ENCODE measurements around the gene CLSTN3.

Gene CLSTN3

DNA sequence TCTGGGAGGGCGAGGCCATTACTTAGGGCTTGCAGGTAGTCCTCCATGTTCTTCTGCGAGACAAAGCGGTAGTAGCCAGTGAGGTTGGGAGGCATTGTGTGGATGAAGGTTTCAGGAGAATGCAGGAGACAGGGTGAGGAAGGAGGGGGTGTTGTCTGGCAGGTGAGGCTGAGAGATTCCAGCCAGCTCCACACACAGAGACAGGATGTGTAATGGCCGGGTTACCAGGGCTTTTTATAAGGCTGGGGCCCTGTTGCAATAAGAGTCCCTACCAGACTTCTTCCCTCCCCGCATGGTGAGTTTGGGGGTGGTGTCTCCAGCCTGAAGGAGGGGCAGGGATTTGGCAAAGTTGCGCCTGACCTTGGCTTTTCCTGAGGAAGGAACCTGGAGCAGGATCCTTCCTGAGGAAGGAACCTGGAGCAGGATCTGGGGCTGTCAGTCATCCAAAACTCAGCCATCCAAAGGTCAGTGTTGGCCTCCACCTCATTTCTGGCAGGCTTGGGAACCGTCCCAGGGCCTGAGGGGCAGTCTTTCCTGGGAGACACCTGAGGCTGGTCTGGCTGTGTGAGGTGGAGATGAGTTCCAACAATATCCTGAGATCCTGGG is 1.4 kb upstream of the CLSTN3 start, which contains the start of gene RBP5:
RBP5 (minus strand) TSS at position 209 of the 606 bp plus-strand sequence; CDS start at position 95, 114 bp downstream.
- no peak for DNase-seq

GRCh38 chr12:7129287-7129871 is 792 bp upstream of the CLSTN3 start:
- no peak for DNase-seq

DNA sequence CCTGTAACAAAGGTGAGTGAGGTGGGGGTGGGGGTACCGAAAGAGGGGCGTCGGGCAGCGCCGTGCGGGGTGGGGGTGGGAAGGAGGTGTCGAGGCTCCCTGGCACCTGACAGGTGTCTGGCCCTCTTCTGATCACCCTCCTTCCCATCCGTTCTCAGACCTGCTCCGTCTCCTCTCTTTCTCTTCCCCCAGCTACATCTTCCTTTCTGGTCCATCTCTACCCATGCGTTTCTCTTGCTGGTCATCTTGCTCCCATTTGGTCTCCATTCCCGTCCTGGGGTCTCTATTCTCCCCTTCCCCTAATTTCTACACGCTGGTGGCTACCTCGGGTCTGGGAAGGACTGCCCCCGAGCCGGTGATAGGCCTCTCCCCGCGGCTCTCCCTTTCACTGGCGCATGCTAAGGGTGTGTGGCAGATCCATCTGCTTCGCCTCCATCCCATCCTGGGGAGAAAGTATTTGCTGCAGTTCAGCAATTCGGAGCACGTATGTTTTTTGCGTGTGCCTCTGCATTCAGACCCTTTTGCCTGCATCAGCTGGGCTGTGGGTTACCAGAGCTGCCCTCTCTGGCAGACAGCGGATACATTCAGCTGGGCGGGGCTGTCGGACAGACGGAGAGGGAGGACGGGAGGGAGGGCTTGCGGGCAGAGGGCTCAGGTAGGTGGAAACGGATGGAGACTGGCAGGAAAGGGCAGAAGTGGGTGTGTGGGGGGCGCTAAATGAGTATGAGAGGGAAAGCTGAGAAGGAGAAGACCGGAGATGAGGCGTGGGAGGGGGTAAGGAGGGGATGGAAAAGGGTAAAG is 730 bp downstream of the CLSTN3 start:
- DNase-seq, result peak; percentile 38

DNA sequence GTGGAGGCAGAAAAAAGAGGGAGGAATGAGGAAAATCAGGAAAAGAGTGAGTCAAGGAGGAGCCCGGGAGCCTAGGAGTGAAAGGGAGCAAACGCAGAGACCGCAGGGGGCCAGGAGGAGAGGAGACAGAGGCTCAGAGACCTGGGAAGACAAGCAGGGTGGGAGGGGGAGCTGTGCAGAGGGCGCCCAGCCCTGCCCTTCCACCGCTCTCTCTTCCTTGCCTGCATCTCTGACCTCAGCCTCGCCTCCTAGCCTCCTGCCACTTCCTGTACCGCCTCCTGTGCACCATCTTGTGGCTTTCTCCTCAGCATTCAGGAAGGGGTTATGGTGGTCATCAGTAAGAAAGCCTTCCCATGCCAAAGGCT is 1.3 kb downstream of the CLSTN3 start:
- DNase-seq, result peak; percentile 31

DNA sequence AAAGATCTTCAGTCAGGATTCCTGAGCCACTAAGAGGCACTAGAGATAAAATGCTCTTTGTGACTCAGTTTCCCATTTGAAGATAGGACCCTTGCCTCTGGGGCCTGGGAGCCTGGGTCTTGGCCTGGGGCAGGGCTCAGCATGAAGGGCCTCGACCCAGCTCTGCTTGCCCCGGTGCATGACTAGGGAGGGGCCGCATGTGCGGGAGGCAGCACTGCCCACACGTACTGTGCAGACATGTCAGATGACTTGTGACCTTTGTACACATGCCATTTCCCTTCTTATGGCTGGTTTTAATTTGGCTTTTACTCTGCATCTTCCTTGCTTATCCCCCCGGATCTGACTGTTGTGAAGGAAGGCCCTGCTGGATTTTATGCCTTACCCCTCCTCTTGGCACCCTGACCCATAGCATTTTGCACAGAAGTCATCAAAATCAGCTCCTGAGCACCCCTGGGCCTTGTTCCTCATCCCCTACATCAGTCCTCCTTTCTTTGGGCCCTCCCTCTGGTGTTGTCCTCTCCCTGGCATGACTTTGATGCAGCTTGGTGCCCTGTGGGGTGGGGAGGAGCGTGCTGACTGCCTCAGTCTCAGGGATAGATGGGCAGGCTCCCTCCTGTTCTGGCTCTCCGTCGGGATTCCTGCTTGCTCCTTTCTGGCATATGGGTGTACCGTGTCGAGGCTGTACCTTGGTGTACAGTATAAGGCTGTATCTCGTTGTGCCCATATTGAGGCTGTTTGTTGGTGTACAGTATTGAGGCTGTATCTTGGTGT is 4.4 kb downstream of the CLSTN3 start:
- no peak for DNase-seq

DNA sequence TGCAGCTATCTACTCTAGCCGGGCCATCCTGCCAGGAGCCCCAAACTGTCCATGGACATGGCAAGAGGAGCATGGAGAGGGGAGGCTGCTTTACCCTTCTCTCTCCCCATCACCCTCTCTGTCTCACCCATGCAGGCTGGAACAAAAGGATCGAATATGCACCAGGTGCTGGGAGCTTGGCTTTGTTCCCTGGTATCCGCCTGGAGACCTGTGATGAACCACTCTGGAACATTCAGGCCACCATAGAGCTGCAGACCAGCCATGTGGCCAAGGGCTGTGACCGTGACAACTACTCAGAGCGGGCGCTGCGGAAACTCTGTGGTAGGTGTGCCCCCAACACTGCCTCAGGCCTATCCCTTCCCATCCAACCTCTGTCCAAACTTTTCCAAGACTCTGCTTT is 5.9 kb downstream of the CLSTN3 start:
- DNase-seq, result no peak

DNA sequence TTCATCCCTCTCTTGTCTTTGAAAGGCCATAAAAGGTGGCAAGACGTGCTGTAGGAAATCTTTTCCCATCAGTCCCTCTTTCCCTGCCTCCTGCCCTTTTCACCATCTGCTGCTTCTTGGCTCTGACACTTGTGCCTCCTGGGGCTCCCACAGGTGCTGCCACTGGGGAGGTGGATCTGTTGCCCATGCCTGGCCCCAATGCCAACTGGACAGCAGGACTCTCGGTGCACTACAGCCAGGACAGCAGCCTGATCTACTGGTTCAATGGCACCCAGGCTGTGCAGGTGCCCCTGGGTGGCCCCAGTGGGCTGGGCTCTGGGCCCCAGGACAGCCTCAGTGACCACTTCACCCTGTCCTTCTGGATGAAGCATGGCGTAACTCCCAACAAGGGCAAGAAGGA is 6.5 kb downstream of the CLSTN3 start:
- DNase-seq, result no peak

DNA sequence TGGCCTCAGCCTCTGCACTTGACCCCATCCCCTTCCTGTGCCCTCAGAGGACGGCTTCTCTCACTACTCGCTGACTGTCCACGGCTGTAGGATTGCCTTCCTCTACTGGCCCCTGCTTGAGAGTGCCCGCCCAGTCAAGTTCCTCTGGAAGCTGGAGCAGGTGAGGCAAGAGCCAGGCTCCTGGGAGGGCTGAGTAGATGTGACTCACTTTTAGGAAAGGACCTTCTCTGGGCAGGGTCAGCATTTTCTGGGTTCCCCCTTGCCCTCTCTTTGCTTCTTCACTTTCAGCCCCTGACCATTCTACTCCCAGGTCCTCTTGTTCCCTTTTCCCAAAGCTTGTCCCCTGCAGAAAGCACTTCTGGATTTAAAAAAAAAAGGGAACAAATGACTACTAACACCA is 7.7 kb downstream of the CLSTN3 start:
- DNase-seq, result no peak

GRCh38 chr12:7139200-7139599 is 9.0 kb downstream of the CLSTN3 start:
- no peak for DNase-seq

- DNase-seq, result no peak
Measured at GRCh38 chr12:7141351-7142005, 11.3 kb downstream of the CLSTN3 start.

GRCh38 chr12:7142056-7142644 is 12.0 kb downstream of the CLSTN3 start:
- DNase-seq, result peak; percentile 70

DNA sequence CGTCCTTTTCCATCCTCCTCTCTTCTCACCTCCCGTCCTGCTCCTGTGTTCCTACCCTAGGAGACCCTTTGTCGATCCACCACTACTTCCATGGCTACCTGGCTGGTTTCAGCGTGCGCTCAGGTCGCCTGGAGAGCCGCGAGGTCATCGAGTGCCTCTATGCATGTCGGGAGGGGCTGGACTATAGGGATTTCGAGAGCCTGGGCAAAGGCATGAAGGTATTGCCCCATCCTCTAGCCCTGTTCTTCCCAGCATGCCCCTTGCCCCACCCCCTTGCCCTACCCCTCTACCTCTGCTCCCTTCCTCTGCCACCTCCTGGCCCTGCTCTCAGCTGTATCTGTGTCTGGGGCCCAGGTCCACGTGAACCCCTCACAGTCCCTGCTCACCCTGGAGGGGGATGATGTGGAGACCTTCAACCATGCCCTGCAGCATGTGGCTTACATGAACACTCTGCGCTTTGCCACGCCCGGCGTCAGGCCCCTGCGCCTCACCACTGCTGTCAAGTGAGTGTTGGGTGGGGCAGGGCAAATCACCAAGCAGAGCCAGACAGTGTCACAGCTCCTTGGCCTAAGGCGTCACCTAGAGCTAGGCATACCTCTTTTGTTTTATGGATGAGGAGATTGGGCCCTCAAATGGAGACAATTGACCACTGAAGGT is 12.8 kb downstream of the CLSTN3 start:
- no peak for DNase-seq

GRCh38 chr12:7143564-7143963 is 13.4 kb downstream of the CLSTN3 start:
- no peak for DNase-seq

DNA sequence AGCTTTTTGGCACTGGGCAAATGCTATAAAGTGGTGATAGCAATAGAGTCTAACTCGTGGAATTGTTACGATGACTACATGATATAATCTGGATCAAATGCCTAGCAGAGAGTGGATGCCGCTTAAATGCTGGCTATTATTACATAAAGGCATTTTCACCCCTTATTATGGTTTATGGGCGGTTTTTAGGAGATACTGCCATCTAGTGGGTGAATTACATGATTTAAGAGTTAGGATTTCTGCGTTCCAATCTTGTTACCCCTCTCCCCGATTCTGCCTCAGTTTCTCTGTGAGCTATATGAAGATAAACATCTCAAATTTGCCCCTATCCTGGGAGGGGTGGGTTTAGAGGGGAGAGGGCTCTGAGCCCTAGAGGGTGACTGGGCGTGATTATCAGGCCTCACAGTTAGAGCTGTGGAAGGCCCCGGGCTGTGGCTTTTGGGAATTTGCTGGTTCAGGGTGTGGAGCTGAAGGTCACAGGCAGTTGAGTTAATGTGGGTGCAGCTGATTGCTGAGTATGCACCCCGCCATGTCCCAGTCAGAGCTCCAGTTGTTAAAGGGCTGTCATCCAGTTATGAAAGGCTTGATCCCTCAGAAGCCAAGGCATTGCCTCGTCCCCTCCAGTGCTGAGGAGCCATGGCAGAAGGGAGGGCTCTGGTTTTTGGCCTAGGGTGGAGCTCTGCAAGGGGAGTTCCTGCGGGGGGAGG is 14.4 kb downstream of the CLSTN3 start:
- DNase-seq, result peak; percentile 61

- DNase-seq, result no peak
Measured at GRCh38 chr12:7145671-7146070, 15.5 kb downstream of the CLSTN3 start.

GRCh38 chr12:7146228-7146627 is 16.1 kb downstream of the CLSTN3 start:
- no peak for DNase-seq

DNA sequence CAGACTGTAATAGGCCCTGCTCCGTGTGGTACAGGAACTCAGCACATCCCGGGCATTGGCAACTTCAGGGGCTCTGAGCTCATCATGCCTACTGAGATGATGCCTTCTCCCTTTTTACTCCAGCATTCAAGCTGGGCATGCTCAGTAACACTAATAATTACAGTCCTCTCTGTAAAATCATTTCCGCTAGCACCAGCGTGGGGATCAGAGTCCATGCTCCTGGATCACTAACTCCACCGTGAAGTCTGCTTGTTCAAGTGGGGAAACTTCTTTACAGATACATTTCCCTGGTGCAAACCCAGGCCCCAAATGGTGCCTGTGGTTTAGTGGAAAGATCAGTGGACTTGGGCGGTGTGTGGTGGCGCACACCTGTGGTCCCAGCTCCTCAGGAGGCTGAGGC is 16.7 kb downstream of the CLSTN3 start:
- no peak for DNase-seq

GRCh38 chr12:7150356-7150755 is 20.2 kb downstream of the CLSTN3 start:
- no peak for DNase-seq

DNA sequence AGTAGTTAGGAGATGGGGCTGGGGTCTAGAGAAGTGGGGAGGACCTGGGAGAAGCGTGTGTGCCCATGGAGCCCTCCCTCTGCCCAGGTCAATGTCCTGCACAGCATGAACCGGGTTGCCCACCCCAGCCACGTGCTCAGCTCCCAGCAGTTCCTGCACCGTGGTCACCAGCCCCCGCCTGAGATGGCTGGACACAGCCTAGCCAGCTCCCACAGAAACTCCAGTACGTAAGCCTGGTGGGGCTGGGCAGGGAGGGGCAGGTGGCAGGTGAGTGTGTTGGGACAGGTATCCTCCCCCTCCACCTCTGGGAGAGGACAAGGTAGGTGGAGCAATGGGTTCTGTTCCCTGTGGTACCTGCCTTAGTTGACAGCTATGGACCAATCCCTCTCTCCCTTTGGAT is 20.7 kb downstream of the CLSTN3 start:
- DNase-seq, result no peak

DNA sequence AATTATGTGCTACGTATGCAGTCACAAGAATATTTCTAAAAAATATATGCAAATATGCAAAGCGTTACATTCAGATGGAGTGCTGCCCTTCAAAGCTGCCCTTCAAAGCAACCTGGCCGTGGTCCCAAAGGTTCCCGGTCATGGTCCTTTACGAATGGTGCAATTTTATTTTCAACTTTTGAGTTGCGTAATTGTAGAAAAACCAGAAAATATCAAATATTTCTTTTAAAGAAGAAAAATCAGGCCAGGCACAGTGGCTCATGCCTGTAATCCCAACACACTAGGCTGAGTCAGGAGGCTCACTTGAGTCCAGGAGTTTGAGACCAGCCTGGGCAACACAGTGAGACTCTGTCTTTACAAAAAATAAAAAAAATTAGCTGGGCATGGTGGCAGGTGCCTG is 21.4 kb downstream of the CLSTN3 start:
- no peak for DNase-seq

GRCh38 chr12:7152818-7153217 is 22.6 kb downstream of the CLSTN3 start:
- no peak for DNase-seq

Data from hematopoietic multipotent progenitor cell treated with erythropoietin and hydrocortisone succinate and interleukin-3 and kit ligand, for 8 days (in vitro differentiated cells).